ENCODE results near the gene DACT1.
"Not testable (repeated sequence)": the region's sequence is repeated elsewhere in the genome, so short reads cannot be mapped to it uniquely, and the experiment has no call there.

Gene DACT1, protein sequence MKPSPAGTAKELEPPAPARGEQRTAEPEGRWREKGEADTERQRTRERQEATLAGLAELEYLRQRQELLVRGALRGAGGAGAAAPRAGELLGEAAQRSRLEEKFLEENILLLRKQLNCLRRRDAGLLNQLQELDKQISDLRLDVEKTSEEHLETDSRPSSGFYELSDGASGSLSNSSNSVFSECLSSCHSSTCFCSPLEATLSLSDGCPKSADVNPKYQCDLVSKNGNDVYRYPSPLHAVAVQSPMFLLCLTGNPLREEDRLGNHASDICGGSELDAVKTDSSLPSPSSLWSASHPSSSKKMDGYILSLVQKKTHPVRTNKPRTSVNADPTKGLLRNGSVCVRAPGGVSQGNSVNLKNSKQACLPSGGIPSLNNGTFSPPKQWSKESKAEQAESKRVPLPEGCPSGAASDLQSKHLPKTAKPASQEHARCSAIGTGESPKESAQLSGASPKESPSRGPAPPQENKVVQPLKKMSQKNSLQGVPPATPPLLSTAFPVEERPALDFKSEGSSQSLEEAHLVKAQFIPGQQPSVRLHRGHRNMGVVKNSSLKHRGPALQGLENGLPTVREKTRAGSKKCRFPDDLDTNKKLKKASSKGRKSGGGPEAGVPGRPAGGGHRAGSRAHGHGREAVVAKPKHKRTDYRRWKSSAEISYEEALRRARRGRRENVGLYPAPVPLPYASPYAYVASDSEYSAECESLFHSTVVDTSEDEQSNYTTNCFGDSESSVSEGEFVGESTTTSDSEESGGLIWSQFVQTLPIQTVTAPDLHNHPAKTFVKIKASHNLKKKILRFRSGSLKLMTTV

DNA sequence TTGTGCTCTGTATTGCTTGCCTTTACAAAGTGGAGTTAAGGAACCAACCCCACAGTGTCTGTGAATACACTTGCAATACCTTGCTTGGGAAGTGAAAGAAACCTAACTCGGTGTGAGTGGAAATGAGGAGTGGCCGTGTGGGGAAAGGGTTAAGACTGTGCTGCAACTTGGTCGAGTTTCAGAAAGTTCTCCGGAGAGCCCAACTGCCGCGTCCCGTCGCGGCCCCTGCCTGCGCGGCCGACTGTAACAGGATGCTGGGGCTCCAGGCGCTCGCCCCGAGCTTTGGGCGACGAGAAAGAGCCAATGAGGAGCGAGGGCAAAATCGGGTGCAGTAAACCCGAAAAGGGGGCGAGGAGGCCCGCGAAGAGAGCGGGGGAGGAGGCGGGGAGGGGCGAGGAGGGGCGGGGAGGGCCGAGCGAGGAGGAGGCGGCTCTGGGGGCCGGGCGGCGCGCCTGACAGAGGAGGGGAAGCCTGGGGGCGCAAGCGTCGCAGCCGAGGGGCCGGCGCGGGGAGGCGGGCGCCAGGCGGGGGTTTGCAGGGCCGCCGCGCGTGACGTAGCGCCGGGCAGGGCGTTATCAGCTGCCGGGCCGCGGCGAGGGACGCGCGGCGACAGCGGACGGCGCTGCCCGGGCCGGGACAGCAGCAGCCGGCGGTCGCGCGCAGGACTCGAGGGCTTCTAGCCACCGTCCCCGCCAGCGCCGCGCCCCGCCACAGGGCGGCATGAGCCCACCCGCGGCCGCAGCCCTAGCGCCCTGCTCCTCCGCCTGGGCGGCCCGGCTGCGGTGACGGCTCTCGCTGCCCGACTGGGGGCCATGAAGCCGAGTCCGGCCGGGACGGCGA is at the start of gene DACT1:
Gene DACT1 (plus strand): TSS at position 572 of the 840 bp plus-strand sequence. CDS start 241 bp downstream, at position 813.
- DNase-seq (ENCODE audit: low spot score), result peak; percentile 82

DNA sequence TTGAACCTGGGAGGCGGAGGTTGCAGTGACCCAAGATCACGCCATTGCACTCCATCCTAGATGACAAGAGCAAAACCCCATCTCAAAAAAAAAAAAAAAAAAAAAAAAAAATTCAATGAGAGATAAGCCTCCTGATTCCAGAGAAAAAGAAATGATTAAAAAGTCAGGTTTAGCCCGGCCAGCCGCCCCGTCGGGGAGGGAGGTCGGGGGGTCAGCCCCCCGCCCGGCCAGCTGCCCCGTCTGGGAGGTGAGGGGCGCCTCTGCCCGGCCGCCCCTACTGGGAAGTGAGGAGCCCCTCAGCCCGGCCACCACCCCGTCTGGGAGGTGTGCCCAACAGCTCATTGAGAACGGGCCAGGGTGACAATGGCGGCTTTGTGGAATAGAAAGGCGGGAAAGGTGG is 49.4 kb upstream of the DACT1 start:
- DNase-seq (ENCODE audit: low spot score), result not testable (repeated sequence)

DNA sequence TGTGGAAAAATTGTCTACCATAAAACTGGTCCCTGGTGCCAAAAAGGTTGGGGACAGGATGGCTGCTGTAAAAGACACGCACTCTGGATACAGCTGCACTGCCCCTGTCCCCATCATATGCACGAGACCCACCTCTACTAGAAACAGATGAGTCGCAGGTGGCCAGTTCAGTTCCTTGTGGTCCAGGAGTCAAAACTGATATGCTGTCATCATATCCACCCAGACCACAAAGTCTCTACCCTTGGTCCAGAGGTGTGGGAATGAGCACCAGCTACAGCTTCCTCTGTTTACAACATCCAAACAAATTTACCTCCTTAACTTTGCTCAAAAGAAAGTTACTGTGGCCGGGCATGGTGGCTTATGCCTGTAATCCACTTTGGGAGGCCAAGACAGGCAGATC is 43.8 kb upstream of the DACT1 start:
- DNase-seq (ENCODE audit: low spot score), result no peak

DNA sequence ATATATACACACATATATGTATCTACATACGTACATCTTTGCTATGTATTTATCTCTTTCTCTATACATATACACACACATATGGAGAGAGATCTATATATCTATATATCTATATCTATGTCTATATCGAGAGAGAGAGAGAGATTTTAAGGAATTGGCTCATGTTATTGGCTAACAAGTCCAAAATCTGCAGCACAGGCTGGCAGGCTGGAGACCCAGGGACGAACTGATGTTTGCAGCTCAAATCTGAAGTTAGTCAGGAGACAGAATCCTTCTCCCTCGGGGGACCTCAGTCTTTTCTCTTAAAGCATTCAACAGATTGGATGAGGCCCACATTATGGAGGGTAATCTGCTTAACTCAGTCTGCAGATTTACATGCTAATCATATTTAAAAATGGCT is 40.7 kb upstream of the DACT1 start:
- no peak for DNase-seq (ENCODE audit: low spot score)

DNA sequence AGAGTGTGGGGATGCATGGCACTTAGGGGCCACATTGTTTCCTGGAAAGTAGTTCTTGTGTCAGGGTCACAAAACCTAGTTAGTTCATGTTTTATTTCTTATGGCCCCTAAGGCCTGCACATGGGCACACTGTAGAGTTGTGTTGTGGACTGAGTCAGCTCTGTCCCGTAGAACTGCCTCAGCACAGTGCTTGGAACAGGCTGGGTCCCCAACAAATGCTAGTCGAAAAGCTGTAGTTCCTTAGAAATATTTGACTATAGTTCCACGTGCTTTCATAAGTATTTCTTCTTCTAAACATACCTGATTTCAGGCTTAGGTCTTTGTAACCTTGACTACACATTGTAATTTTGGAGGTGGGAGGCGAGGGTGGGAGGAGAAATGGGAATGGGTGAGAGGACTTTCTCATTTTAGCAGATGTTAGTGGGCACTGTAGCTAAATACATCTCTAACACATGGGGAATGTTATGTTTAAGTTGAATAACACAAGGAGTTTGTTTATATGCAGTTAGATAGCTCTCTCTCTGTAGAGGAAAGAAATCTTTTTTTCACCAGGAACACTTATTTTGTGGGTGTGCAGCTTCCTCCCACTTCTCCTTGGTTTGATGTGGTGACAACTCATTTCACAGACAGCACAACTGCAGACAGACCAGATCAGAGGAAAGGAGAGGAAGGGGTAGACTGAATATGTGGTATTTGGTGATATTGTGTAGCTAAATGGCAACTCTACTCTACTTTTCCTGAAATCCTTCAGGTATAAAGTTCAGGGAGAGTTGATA is 39.5 kb upstream of the DACT1 start:
- DNase-seq (ENCODE audit: low spot score), result no peak

DNA sequence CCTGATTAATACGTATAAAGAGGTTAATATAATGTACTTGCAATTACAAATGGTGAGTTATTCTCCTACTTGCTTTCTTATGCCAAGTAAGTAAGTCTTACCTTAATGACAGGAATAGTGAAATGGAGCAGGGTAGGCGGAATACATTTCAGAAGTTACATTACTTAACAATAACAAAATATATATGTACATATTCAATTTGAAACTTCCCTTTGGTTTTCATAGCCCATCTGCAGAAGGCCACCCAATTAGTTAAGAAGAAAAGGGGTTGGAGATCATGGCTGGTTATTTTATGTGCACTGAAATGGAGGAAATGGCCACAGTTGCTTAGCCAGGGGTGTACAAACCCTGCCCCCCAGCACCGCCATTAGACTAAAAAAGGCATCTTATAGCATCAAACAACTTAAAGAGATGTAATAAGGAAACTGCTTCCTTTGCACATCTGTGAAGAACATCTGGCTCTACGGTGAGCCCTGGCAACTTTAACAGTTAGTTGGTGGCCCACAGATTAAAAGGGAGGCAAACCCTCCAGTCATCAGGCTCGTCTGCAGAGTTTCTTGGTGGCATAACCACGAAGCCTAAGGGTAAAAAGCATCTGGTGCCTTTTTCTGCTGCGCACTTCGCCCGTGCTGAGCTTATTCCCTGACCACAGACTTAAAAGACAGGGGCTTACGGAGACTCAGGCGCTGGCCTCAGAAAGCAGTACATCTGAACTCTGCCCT is 38.8 kb upstream of the DACT1 start:
- no peak for DNase-seq (ENCODE audit: low spot score)

DNA sequence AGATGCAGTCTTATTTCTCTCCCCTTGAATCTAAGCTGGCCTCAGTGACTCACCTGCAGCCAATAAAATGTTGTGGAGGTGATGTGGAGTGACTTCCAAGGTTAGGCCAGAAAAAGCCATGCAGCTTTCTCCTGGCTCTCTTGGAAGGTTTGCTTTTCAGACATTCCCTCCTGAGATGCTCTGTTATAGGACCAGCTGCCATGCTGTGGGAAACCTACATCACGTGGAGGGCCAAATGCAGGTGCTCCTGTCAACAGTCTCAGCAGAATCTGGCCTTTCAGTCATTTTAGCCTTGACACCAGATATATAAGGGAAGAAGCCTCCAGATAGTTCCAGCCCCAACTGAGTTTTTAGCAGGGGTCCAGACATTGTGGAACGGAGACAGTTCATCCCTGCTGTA is 38.1 kb upstream of the DACT1 start:
- DNase-seq (ENCODE audit: low spot score), result no peak

DNA sequence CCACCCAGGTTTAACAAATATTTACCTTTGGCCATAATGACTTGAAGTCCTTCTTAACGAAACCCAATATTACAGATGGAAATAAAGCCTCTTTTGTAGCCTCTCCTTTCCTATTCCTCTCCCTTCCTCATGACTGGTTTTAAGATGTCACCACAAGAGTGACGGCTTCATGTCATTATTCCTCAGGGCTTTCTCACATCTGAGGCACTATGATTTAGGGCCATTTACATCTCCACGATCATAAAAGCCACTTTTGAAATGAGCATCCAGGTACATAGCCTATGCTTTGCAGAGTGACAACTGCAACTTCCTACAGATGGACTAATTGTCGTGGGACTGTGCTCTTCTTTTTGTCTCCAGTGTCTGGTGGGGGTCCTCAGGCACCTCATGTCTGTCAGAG is 32.3 kb upstream of the DACT1 start:
- DNase-seq (ENCODE audit: low spot score), result no peak

DNA sequence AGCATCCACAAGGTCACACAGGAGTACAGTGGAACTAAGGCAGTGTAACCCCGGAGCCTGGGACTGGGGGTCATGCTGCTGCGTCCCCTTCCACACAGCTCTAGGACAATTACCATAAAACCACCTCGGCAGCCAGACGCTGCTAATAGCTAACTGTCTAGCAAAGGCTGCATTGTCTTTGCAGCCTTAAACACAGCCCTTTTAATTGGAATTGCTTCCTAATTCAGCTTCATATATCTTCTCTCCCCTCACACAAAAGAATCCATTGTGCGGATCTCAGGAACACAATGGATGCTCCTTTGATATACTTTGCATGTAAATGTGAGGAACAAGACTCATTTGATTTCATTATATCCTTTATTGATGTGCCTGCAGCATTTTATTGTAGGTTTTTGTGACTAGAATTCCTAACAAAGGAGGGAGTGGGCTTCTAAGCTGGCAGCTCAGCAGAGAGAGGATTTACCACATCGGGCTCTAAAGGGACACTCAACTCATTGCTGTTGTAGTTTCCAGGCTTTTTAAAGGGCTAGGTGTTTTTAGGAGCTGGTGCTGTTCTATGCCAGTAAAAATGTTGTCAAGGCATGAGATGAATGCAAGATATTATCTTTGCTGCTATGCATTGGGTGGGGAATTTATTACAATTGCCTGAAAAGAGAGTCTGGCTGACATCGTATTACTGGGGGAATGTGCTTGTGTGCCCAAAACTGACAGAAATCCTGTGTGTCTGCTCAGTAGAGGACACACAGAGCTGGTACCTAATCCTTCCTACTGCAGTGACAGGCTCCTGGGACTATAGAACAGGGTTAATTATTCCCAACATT is 30.4 kb upstream of the DACT1 start:
- no peak for DNase-seq (ENCODE audit: low spot score)

DNA sequence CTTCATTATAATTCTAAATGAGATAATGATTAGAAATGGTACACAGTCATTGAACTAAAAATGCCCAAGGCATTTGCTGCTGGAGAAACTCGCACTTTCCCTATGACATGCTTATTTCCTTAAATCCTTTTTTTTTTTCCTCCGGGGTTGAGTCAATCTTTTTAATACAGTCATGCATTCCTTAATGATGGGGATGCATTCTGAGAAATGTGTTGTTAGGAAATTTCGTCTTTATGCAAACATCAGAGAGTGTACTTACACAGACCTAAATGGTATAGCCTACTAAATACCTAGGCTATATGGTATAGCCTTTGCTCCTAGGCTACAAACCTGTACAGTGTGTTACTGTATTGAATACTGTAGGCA is 29.8 kb upstream of the DACT1 start:
- DNase-seq (ENCODE audit: low spot score), result peak; percentile 26

DNA sequence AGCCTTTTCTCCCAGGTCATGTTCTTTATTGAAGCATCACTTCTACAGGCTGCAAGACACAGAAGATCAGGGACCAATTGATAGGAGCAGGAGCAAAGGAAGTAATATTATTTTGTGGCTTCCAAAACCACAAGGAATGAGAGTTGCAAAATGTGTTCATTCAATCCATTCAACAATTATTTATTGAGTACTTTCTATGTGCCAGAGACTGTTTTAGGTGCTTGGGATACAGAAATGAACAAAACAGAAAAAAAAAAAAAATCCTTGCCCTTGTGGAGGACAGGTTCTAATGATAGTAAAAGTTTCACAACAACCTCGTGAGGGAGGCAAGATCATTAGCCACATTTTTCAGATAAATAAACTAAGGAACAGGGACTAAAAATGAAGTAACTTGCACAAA is 20.1 kb upstream of the DACT1 start:
- no peak for DNase-seq (ENCODE audit: low spot score)

DNA sequence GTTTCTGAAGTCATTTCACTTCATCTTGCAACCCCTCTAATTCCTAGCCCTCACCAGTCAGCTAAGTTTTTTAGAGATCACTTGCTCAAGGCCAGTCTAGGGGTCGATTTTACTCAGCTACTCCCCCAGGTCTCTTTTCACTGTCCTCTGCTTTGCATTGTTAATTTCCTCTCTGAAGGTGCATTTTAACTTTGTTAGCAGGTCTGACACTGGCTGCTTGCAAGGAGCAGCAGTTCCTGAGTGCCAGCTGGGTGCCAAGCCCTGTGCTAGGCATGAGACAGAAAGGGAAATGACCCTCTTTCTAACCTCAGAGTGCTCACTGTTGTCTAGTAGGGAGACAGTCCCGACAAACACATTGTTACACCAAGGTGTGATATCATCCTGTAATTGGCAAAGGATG is 17.8 kb upstream of the DACT1 start:
- DNase-seq (ENCODE audit: low spot score), result no peak

DNA sequence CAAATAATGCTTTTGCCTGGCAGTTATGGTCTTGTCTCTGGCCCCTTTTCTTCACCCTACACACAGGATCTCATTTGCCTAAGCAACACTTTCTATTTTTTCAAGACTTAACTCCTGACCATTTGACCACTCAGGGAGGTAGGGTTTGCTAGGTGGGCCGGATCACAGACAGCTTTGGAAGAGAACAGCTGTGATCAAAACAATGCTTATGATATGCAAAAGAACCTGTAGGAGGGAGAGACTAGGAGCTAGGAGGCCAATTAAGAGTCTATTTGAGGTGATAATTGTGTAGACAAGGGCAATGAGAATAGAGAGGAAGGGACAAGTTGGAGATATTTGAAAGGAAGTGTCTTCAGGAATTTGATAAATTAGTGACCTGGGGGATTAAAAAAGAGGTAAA is 12.3 kb upstream of the DACT1 start:
- no peak for DNase-seq (ENCODE audit: low spot score)

DNA sequence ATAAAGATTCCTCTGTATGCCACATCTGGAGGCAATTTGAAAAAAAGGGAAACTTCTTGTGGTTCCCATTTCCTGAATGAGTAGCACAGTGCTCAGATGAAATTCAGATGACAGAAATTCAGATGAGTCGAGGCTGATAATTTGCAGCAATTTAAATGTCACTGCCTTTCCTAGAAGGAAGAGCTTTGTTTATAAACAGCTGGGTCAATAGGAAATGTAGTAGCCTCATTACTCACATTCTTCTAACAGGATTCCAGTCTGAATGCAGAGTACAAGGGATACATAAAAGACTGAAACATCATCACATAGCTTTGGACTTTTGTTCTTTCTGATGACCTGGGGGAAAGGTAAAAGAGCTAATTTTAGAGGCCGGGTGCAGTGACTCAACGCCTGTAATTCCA is 11.3 kb upstream of the DACT1 start:
- DNase-seq (ENCODE audit: low spot score), result peak; percentile 30

DNA sequence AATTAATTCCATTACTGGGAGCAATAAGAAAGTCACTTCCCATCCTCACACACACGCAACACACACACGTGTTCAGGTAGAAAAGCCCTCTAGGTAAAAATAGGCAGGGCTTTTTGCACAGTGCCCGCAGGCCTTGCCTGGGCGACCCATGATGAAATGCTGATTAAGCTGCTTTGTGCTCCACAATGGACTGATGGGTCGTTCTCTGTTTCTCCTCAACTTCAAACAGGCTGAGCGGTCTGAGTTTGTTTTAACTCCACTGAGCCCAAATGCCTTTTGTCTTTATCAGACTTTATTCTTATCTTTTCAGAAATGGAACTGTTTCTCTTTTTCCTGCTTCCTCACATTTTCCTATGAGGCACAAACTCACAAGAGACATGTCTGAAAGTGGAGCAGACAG is 9.4 kb upstream of the DACT1 start:
- no peak for DNase-seq (ENCODE audit: low spot score)

DNA sequence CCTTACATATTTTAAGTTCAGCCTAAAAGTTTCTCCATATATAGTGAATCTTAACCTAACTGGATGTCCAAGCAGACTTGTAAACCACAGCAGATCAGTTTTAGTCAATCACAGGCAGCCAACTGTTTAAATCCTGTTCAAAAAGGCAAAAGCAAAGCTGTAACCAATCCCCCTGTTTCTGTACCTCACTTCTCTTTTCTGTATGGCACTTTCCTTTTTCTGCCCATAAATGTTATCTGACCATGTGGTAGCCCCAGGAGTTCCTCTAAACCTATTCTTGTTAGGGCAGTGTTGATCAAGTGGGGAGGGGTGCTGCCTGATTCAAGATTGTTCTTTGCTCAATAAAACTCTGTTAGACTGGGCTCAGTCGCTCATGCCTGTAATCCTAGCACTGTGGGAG is 8.5 kb upstream of the DACT1 start:
- DNase-seq (ENCODE audit: low spot score), result no peak

DNA sequence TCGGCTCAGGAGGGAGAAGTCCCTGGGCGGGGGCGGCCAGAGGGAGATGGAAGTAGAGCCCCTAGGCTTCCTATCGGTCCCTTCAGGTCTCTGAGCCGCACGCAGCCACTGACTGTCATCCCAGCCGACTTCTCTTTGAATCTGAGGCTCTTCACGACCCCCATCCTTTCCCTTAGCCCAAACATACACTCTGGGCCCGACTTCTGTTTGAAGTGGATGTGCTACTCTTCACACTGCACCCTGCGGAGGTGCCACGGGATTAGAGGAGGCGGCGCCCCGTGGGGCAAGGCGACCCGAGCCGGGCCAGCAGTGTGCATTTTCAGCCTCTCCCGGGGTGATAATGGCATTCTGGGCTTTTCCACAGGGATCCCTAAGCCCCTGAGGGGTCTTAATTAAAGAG is 6.0 kb upstream of the DACT1 start:
- no peak for DNase-seq (ENCODE audit: low spot score)

DNA sequence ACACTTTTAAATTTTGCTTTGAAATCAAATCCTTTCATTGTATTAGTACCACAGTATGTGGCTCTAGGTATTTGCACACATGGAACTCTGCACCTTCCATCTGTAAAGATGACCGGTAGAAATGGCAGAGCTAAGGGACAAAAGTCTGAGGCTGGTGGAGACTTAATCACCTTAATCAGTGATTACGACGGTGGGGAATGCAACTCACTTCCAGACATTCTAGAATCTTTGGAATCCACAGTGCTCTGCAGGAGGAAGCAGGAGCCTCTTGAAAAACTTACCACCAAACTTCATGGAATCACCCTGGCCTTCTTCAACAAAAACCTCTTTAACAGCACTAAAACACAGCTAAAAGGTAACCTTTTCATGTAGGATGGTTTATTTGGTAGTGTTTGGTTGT is 3.9 kb upstream of the DACT1 start:
- DNase-seq (ENCODE audit: low spot score), result no peak

DNA sequence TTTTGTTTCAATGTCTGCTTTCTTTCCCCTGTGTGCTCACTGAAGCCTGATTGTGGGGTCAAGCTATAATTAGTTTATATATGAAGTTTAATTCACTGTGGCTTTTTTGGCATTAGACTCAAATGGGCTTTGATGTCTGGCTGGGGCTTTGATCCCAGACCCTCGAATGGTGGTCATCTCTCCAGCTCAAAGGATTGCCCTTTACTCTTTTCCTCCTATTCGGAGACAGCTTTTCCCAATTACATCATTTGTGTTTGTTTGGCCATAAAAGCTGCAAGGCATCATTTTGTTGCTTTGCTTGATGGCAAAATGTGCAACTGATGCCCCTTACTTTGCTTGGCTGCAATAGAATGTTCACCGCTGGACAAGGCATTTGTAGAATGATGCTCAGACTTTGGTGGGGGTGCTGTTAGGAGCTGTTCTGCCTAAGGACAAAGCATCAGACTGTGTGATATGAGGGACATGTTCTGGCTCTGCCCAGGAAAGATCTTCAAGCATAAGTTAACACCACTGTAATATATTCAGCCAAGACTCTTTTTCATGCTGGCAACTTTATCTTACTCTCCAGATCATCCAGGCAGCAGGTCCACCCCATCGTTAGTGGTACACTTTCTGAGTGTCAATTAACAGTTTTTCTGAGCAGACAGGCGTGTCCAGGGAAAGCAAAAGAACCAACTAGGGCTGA is 3.2 kb upstream of the DACT1 start:
- DNase-seq (ENCODE audit: low spot score), result no peak
